Urinary bladder (tissue), 4 donors: ENCODE measurements around the gene CD81. TPM values are rescaled to one million over a fixed set of nuclear protein-coding genes. Genes with fewer than 3 reads are reported as not detected.

Experiments
- DNase-seq: peaks from one replicate; pipeline ENCODE4 v3.0.0-alpha.2; 2015; ENCODE audit errors: extremely low spot score
- H3K27ac ChIP-seq: one replicate; pipeline ENCODE4 v1.5.1; 2013; ENCODE audit warnings: low read depth, mild to moderate bottlenecking, moderate library complexity
- H3K36me3 ChIP-seq: one replicate; pipeline ENCODE4 v1.6.1; 2013; ENCODE audit warnings: mild to moderate bottlenecking, moderate library complexity; ENCODE audit not compliant: insufficient read depth
- H3K4me1 ChIP-seq: one replicate; pipeline ENCODE4 v1.6.1; 2013; ENCODE audit warnings: mild to moderate bottlenecking, moderate library complexity; ENCODE audit not compliant: insufficient read depth
- H3K4me3 ChIP-seq: one replicate; pipeline ENCODE4 v1.5.1; 2013; ENCODE audit warnings: low read depth, low read length
- WGBS: extraction: QIAGEN DNeasy Blood & Tissue Kit; methylation state at CpG from one replicate; pipeline ENCODE4 v1.1.7; 2013; 5-methylcytosine and 5-hydroxymethylcytosine counted together
- polyA plus RNA-seq: library from polyadenylated mRNA; stranded (reverse); fragments of 200-250 nt; gene quantifications from one replicate; pipeline ENCODE4 v1.2.3, GENCODE V29; 2013
- total RNA-seq: library from RNA; depleted of rRNA; stranded (reverse); fragments of >200 nt; gene quantifications from one replicate; pipeline ENCODE4 v1.2.3, GENCODE V29; 2014
- donor health status: healthy with polysubstance abuse.
- donor health status: healthy.

Gene CD81
- total and polyA plus RNA-seq, 2 donors = 251 to 1,145 TPM

GRCh38 chr11:2393111-2393868 is 16.2 kb downstream of the CD81 start:
- H3K4me3 ChIP-seq = no peak overlapping the region
- WGBS = 85% methylated on average over 27 of the region's 27 CpGs
- H3K4me1 ChIP-seq = no peaks in the 10 kb centered on the region
- H3K36me3 ChIP-seq = peaks cover 11% of the 10 kb centered on the region
- no peak overlapping the region for H3K27ac ChIP-seq
- no peak for DNase-seq

GRCh38 chr11:2393941-2394817 is 17.1 kb downstream of the CD81 start:
- Histone ChIP-seq H3K36me3 (peaks cover 11% of the 10 kb centered on the region), H3K27ac (no peak overlapping the region), H3K4me3 (no peak overlapping the region), H3K4me1 (no peaks in the 10 kb centered on the region)
- no peak for DNase-seq
- 80% methylated on average over 34 of the region's 34 CpGs for WGBS

- no peak for DNase-seq
- 79% methylated on average over 8 of the region's 8 CpGs for WGBS
- Histone ChIP-seq H3K4me3 (no peak overlapping the region), H3K4me1 (no peaks in the 10 kb centered on the region), H3K27ac (no peak overlapping the region), H3K36me3 (peaks cover 11% of the 10 kb centered on the region)
Observed at GRCh38 chr11:2394818-2395105, 17.7 kb downstream of the CD81 start.

GRCh38 chr11:2395211-2395730 is 18.2 kb downstream of the CD81 start:
- Histone ChIP-seq H3K36me3 (peaks cover 11% of the 10 kb centered on the region), H3K4me1 (no peaks in the 10 kb centered on the region)
- WGBS = 87% methylated on average over 26 of the region's 26 CpGs

GRCh38 chr11:2395856-2396255 is 18.7 kb downstream of the CD81 start:
- peaks cover 11% of the 10 kb centered on the region for H3K36me3 ChIP-seq

More at GRCh38 chr11:2395211-2395730, 18.2 kb downstream of the CD81 start:
- Histone ChIP-seq H3K4me3 (no peak overlapping the region), H3K27ac (no peak overlapping the region)
- no peak for DNase-seq

GRCh38 chr11:2396471-2396870 is 19.4 kb downstream of the CD81 start:
- Histone ChIP-seq H3K4me1 (no peaks in the 10 kb centered on the region), H3K27ac (no peak overlapping the region), H3K4me3 (no peak overlapping the region), H3K36me3 (peaks cover 11% of the 10 kb centered on the region)
- DNase-seq = no peak
- 89% methylated on average over 26 of the region's 26 CpGs for WGBS

More at GRCh38 chr11:2395856-2396255, 18.7 kb downstream of the CD81 start:
- 87% methylated on average over 17 of the region's 17 CpGs for WGBS
- Histone ChIP-seq H3K4me3 (no peak overlapping the region), H3K4me1 (no peaks in the 10 kb centered on the region), H3K27ac (no peak overlapping the region)
- no peak for DNase-seq

GRCh38 chr11:2397005-2397404 is 19.9 kb downstream of the CD81 start:
- 87% methylated on average over 12 of the region's 12 CpGs for WGBS
- DNase-seq = no peak
- H3K27ac ChIP-seq = no peak overlapping the region
- peaks cover 11% of the 10 kb centered on the region for H3K36me3 ChIP-seq
- no peak overlapping the region for H3K4me3 ChIP-seq
- H3K4me1 ChIP-seq = peaks cover 2% of the 10 kb centered on the region

- Histone ChIP-seq H3K27ac (no peak overlapping the region), H3K36me3 (peaks cover 11% of the 10 kb centered on the region), H3K4me3 (no peak overlapping the region), H3K4me1 (peaks cover 4% of the 10 kb centered on the region)
- WGBS = 56% methylated on average over 7 of the region's 7 CpGs
- no peak for DNase-seq
Observed at GRCh38 chr11:2398664-2399355, 21.7 kb downstream of the CD81 start.

- peaks cover 4% of the 10 kb centered on the region for H3K4me1 ChIP-seq
- 8% methylated on average over 23 of the region's 23 CpGs for WGBS
- H3K4me3 ChIP-seq = peak overlapping the region; percentile 47
- peaks cover 9% of the 10 kb centered on the region for H3K36me3 ChIP-seq
- no peak for DNase-seq
- H3K27ac ChIP-seq = peak overlapping the region; percentile 98
Observed at GRCh38 chr11:2399488-2400068, 22.5 kb downstream of the CD81 start.

- peaks cover 9% of the 10 kb centered on the region for H3K36me3 ChIP-seq
- peaks cover 4% of the 10 kb centered on the region for H3K4me1 ChIP-seq
- H3K27ac ChIP-seq = peak within 1 kb of the TSS; percentile 98
- WGBS = under 1% methylated on average over 66 of the region's 66 CpGs
- H3K4me3 ChIP-seq = peak within 1 kb of the TSS; percentile 72
- DNase-seq = peak; percentile 100
Observed at GRCh38 chr11:2400069-2400761, 23.1 kb downstream of the CD81 start, which contains the start of gene TSSC4. TSSC4 (plus strand) TSS chr11:2400750; CDS start chr11:2402634, 1,884 bp downstream.

- Histone ChIP-seq H3K4me1 (peaks cover 4% of the 10 kb centered on the region), H3K4me3 (peak overlapping the region; percentile 72), H3K27ac (peak overlapping the region; percentile 64), H3K36me3 (peaks cover 2% of the 10 kb centered on the region)
- no peak for DNase-seq
- under 1% methylated on average over 55 of the region's 55 CpGs for WGBS
Observed at GRCh38 chr11:2400762-2401435, 23.8 kb downstream of the CD81 start.

GRCh38 chr11:2401436-2401984 is 24.4 kb downstream of the CD81 start:
- Histone ChIP-seq H3K36me3 (no peaks in the 10 kb centered on the region), H3K4me1 (peaks cover 4% of the 10 kb centered on the region), H3K4me3 (peak overlapping the region; percentile 72), H3K27ac (no peak overlapping the region)
- no peak for DNase-seq
- WGBS = 37% methylated on average over 12 of the region's 12 CpGs
